Prostate gland (tissue), 2 donors: ENCODE data around the gene ZC3H12D.

Source experiments
- POLR2A ChIP-seq: fragments of 450-650 bp; IDR thresholded peaks from one replicate; pipeline ENCODE4 v1.6.1; 2016; ENCODE audit warnings: antibody characterized with exemption, mild to moderate bottlenecking
- POLR2AphosphoS5 ChIP-seq: sonication (generic); formaldehyde crosslinking; IDR thresholded peaks from one replicate; pipeline ENCODE4 v1.6.1; 2017; ENCODE audit warnings: antibody characterized with exemption
- TF ChIP-seq, protein P1 (sequence below), 4 experiments: fragments of 200-600 bp in 2 of 4; fragments of 450-650 bp in 2 of 4; sonication (generic) in 2 of 4; IDR thresholded peaks; 1 replicate in 3 of 4; 2 replicates in 1 of 4; pipeline ENCODE4 v1.5.1; 2016 to 2019; ENCODE audit warnings: antibody characterized with exemption in 4 of 4, mild to moderate bottlenecking in 2 of 4, moderate library complexity in 2 of 4

DNA sequence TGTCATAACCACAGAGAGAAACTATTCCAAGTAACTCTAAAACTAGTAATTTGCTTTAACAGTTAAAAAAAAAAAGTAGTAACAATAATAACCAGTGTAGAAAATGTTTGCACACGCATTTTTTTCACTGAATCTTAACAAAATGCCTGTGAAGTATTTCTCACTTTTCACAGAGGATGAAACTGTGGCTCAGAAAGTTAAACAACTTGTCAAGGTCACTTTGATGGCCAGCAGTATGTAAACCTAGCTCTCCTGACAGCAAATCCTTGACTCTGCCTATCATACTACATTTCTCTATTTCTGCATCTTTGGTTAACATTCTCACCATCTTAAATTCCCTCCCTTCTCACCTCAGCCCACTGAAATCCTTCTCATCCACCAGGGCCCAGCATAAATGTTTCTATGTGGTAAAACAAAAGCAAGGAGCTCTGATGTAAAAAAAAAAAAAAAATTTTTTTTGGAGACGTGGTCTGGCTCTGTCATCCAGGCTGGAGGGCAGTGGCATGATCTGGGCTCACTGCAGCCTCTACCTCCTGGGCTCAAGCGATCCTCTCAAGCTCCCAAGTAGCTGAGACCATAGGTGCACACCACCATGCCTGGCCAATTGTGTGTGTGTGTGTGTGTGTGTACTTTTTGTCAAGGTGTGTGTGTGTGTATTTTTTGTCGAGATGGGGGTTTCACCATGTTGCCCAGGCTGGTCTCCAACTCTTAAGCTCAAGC, 26.1 kb upstream of the ZC3H12D start:
- TF ChIP-seq POLR2A = no peak
- TF ChIP-seq, protein P1, sequence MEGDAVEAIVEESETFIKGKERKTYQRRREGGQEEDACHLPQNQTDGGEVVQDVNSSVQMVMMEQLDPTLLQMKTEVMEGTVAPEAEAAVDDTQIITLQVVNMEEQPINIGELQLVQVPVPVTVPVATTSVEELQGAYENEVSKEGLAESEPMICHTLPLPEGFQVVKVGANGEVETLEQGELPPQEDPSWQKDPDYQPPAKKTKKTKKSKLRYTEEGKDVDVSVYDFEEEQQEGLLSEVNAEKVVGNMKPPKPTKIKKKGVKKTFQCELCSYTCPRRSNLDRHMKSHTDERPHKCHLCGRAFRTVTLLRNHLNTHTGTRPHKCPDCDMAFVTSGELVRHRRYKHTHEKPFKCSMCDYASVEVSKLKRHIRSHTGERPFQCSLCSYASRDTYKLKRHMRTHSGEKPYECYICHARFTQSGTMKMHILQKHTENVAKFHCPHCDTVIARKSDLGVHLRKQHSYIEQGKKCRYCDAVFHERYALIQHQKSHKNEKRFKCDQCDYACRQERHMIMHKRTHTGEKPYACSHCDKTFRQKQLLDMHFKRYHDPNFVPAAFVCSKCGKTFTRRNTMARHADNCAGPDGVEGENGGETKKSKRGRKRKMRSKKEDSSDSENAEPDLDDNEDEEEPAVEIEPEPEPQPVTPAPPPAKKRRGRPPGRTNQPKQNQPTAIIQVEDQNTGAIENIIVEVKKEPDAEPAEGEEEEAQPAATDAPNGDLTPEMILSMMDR (IDR thresholded peaks at IDR 0.05) = no peak
- TF ChIP-seq POLR2AphosphoS5 = no peak
